ENCODE results near the gene GRIA3. TPM values are rescaled to one million over a fixed set of nuclear protein-coding genes. Genes with fewer than 3 reads are reported as not detected.

Gene GRIA3
- total RNA-seq, 1 experiment from 2014 or later = not detected

DNA sequence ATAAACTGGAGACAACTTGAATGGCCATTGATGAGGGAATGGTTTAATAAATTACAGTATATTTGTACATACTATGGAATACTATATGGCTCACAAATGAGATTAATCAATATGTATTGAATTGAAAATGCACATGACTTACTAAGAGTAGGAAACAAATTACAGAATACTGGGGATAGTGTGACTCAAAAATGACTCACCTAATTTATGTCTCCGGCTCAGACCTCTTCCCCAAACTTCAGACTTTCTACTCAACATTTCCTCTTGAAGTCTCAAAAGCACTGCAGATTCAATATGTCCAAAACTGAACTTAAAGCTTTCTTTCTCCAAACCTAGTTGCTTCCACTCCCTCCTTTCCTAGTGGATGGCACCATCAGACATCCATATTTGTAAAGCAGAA lies 28.8 kb upstream of the GRIA3 start:
- H4K20me1 ChIP-seq (ENCODE audit: insufficient read depth) = no peaks in the 10 kb centered on the region
- DNase-seq (ENCODE audit: low read depth, low spot score) = no peak
- H3K4me2 ChIP-seq (ENCODE audit: low read length) = peak overlapping the region; percentile 7; the same call in 1 of the 2 replicates
- POLR2A ChIA-PET = no interaction called here
- no peaks in the 10 kb centered on the region for H3K4me1 ChIP-seq (ENCODE audit: control insufficient read depth in 1 of 2, insufficient read depth in 2 of 2, low read length in 2 of 2)
- H3K36me3 ChIP-seq (ENCODE audit: control insufficient read depth in 1 of 2, insufficient read depth in 2 of 2, low read length in 2 of 2) = no peaks in the 10 kb centered on the region
- no peak overlapping the region for H3K4me3 ChIP-seq (replicated peaks in 1 of 2; ENCODE audit: low read depth in 1 of 2, low read length in 2 of 2)
- BruUV-seq (replicated peaks) = no TSS peak
- RAD21 ChIA-PET (ENCODE audit: low non-redundant PET in 1 of 2, low total read pairs in 2 of 2, uncharacterized antibody in 2 of 2, unreplicated experiment in 2 of 2) = no interaction called here
- H2AFZ ChIP-seq (ENCODE audit: low read depth, low read length, poor library complexity, severe bottlenecking) = no peak overlapping the region
- ATAC-seq = no peak
- no peak overlapping the region for H3K9ac ChIP-seq (ENCODE audit: low read length)
- H3K9me2 ChIP-seq (ENCODE audit: insufficient read depth) = no peaks in the 10 kb centered on the region
- no peaks in the 10 kb centered on the region for H3K79me2 ChIP-seq (ENCODE audit: insufficient read depth, low read length)
- TF ChIP-seq SRF (IDR thresholded peaks at IDR 0.05; ENCODE audit: low read depth) (no peak), FOSL1 (IDR thresholded peaks at IDR 0.05; ENCODE audit: low read depth) (peak; percentile 51; the same call in 1 of the 2 replicates)
- H3K27ac ChIP-seq (ENCODE audit: low read depth, low read length) = no peak overlapping the region
- no peaks in the 10 kb centered on the region for H3K27me3 ChIP-seq (ENCODE audit: insufficient read depth, low read length)
- intact Hi-C loops (cut with micrococcal nuclease) = no loop called here
- H3K9me3 ChIP-seq (ENCODE audit: control insufficient read depth in 1 of 2, insufficient read depth in 1 of 2, low read depth in 1 of 2, low read length in 2 of 2) = no peaks in the 10 kb centered on the region
- CTCF ChIA-PET = no interaction called here

DNA sequence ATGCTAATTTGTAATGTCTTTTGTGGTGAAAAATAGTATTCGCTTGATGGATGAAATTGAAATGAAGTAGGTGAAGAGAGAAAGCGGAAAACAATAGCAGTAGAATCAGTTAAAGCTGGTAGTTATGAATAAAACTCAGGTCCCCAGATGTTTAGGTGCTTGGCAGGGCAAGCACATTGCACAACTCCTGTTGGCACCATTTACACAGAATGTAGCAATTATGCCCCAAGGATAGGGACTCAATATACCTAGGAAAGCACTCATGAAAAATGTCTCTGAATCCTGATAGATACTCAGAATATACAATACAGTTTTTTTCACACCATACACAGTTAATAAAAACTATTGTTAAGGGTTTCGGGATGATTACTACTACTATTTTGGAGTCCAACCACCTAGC lies 26.5 kb upstream of the GRIA3 start:
- Histone ChIP-seq H3K9ac (ENCODE audit: low read length) (no peak overlapping the region), H3K4me2 (ENCODE audit: low read length) (no peak overlapping the region), H3K36me3 (ENCODE audit: control insufficient read depth in 1 of 2, insufficient read depth in 2 of 2, low read length in 2 of 2) (no peaks in the 10 kb centered on the region), H2AFZ (ENCODE audit: low read depth, low read length, poor library complexity, severe bottlenecking) (no peak overlapping the region), H4K20me1 (ENCODE audit: insufficient read depth) (no peaks in the 10 kb centered on the region), H3K27me3 (ENCODE audit: insufficient read depth, low read length) (no peaks in the 10 kb centered on the region), H3K27ac (ENCODE audit: low read depth, low read length) (no peak overlapping the region), H3K4me1 (ENCODE audit: control insufficient read depth in 1 of 2, insufficient read depth in 2 of 2, low read length in 2 of 2) (no peaks in the 10 kb centered on the region), H3K79me2 (ENCODE audit: insufficient read depth, low read length) (no peaks in the 10 kb centered on the region), H3K9me3 (ENCODE audit: control insufficient read depth in 1 of 2, insufficient read depth in 1 of 2, low read depth in 1 of 2, low read length in 2 of 2) (no peaks in the 10 kb centered on the region), H3K4me3 (replicated peaks in 1 of 2; ENCODE audit: low read depth in 1 of 2, low read length in 2 of 2) (no peak overlapping the region), H3K9me2 (ENCODE audit: insufficient read depth) (no peaks in the 10 kb centered on the region)
- RAD21 ChIA-PET (ENCODE audit: low non-redundant PET in 1 of 2, low total read pairs in 2 of 2, uncharacterized antibody in 2 of 2, unreplicated experiment in 2 of 2) = no interaction called here
- intact Hi-C loops (cut with micrococcal nuclease) = no loop called here
- TF ChIP-seq FOSL1 (IDR thresholded peaks at IDR 0.05; ENCODE audit: low read depth) = no peak
- no peak for TF ChIP-seq EGR1 (IDR thresholded peaks at IDR 0.05; ENCODE audit: low read depth)
- TF ChIP-seq, protein P1, sequence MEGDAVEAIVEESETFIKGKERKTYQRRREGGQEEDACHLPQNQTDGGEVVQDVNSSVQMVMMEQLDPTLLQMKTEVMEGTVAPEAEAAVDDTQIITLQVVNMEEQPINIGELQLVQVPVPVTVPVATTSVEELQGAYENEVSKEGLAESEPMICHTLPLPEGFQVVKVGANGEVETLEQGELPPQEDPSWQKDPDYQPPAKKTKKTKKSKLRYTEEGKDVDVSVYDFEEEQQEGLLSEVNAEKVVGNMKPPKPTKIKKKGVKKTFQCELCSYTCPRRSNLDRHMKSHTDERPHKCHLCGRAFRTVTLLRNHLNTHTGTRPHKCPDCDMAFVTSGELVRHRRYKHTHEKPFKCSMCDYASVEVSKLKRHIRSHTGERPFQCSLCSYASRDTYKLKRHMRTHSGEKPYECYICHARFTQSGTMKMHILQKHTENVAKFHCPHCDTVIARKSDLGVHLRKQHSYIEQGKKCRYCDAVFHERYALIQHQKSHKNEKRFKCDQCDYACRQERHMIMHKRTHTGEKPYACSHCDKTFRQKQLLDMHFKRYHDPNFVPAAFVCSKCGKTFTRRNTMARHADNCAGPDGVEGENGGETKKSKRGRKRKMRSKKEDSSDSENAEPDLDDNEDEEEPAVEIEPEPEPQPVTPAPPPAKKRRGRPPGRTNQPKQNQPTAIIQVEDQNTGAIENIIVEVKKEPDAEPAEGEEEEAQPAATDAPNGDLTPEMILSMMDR (IDR thresholded peaks at IDR 0.05 in 2 of 3, conservative IDR thresholded peaks at IDR 0.05 in 1 of 3; ENCODE audit: borderline replicate concordance in 1 of 3, insufficient read depth in 1 of 3, low read depth in 2 of 3, low read length in 2 of 3) = no peak
- no peak for TF ChIP-seq JUND (IDR thresholded peaks at IDR 0.05)
- TF ChIP-seq SIN3A (IDR thresholded peaks at IDR 0.05; ENCODE audit: low read depth) = no peak
- no peak for TF ChIP-seq TCF7L2 (IDR thresholded peaks at IDR 0.05; ENCODE audit: borderline replicate concordance, extremely low read depth, insufficient read depth, insufficient read length)
- TF ChIP-seq POLR2A (IDR thresholded peaks at IDR 0.05; ENCODE audit: borderline replicate concordance, extremely low read depth, insufficient read depth, insufficient read length) = no peak
- CTCF ChIA-PET = no interaction called here
- BruUV-seq (replicated peaks) = no TSS peak
- POLR2A ChIA-PET = no interaction called here
- ATAC-seq (no peak), DNase-seq (ENCODE audit: low read depth, low spot score) (no peak)
